MCF 10A (cell line): Measurements from ENCODE around the gene ABI1. TPM values are rescaled to one million over a fixed set of nuclear protein-coding genes. Genes with fewer than 3 reads are reported as not detected.

Experiments
- BruUV-seq: library from RNA; stranded (reverse); fragments of 400-500 nt; replicated peaks from 2 replicates; lab custom pipeline; 2021; lab: Mats Ljungman, UMichigan
- CTCF ChIA-PET: fragments of 300-600 bp; sonication (Branson Sonifier 250); formaldehyde crosslinking; extraction: SDS; loops from one replicate; lab custom pipeline; 2021; ENCODE audit warnings: antibody characterized with exemption, inconsistent platforms; lab: Yijun Ruan, JAX
- POLR2A ChIA-PET: fragments of 300-600, 350-650 bp; sonication (Branson Sonifier 250); formaldehyde crosslinking; extraction: SDS; loops from one replicate; lab custom pipeline; 2020; ENCODE audit warnings: antibody characterized with exemption, inconsistent platforms; lab: Yijun Ruan, JAX
- DNase-seq: peaks from one replicate; pipeline ENCODE4 v3.0.0-alpha.2; 2018; ENCODE audit not compliant: unreplicated experiment
- H3K27ac Mint-ChIP-seq: one replicate; pipeline ENCODE4 v1.8.0; 2022; ENCODE audit warnings: mild to moderate bottlenecking, low read depth, mixed read lengths; ENCODE audit not compliant: unreplicated experiment
- H3K27me3 Mint-ChIP-seq: one replicate; pipeline ENCODE4 v1.8.0; 2022; ENCODE audit warnings: mixed read lengths; ENCODE audit not compliant: insufficient read depth, unreplicated experiment
- H3K36me3 Mint-ChIP-seq: one replicate; pipeline ENCODE4 v1.8.0; 2022; ENCODE audit warnings: mild to moderate bottlenecking, moderate library complexity, mixed read lengths; ENCODE audit not compliant: insufficient read depth, unreplicated experiment
- H3K4me1 Mint-ChIP-seq: one replicate; pipeline ENCODE4 v1.8.0; 2022; ENCODE audit warnings: mixed read lengths; ENCODE audit not compliant: insufficient read depth, unreplicated experiment
- H3K4me3 Mint-ChIP-seq: one replicate; pipeline ENCODE4 v1.8.0; 2022; ENCODE audit warnings: mild to moderate bottlenecking, moderate library complexity, mixed read lengths; ENCODE audit not compliant: unreplicated experiment
- H3K9me3 Mint-ChIP-seq: one replicate; pipeline ENCODE4 v1.8.0; 2022; ENCODE audit warnings: mixed read lengths; ENCODE audit not compliant: unreplicated experiment
- CTCF ChIP-seq: fragments of 200-600 bp; IDR thresholded peaks from one replicate; pipeline ENCODE4 v1.8.0; 2022; ENCODE audit warnings: antibody characterized with exemption, mild to moderate bottlenecking; ENCODE audit not compliant: unreplicated experiment
- intact Hi-C: fragments of 100-400 bp; cut with micrococcal nuclease; formaldehyde crosslinking; loops from 2 replicates; pipeline ENCODE4 v1.14.1; 2022
- total RNA-seq: library from RNA; stranded (reverse); gene quantifications from 2 replicates; pipeline ENCODE4 v1.2.3, GENCODE V29; 2022

The ABI1 gene
- total RNA-seq, 1 experiment from 2014 or later: 53.0 TPM

DNA sequence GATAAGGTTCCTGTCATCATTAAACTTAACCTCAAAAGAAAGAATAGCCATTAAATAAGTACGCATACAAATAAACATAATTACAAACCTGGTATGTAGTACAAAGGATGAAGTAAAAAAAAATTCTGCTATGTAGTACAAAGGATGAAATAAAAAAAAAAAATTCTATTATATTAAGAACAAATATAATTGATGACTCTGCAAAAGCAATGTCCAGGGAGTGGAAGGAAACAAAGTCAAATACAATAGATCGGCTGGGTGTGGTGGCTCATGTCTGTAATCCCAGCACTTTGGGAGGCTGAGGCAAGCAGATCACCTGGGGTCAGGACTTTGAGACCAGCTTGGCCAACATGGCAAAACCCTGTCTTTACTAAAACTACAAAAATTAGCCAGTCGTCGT is 56.9 kb downstream of the ABI1 start:
- no peak for TF ChIP-seq CTCF
- intact Hi-C loops: no loop called here
- Mint-ChIP-seq H3K27ac (no peak overlapping the region), H3K4me3 (no peak overlapping the region), H3K9me3 (no peaks in the 10 kb centered on the region), H3K27me3 (no peaks in the 10 kb centered on the region), H3K36me3 (no peaks in the 10 kb centered on the region), H3K4me1 (peaks cover 29% of the 10 kb centered on the region)
- POLR2A ChIA-PET: interaction anchor here (2.7 kb wide), 1 partner anchor 23 kb away, joined by 8 read pairs; no protein-coding TSS in a partner anchor
- DNase-seq: no peak
- no TSS peak for BruUV-seq
- CTCF ChIA-PET: interaction anchor here (0.6 kb wide), 1 partner anchor 52 kb away, joined by 3 read pairs; no protein-coding TSS in a partner anchor

- H3K27me3 Mint-ChIP-seq: no peaks in the 10 kb centered on the region
- CTCF ChIA-PET: no interaction called here
Observed at GRCh38 chr10:26802527-26802926, 58.2 kb downstream of the ABI1 start.

GRCh38 chr10:26801831-26802230 is 58.9 kb downstream of the ABI1 start:
- H3K27ac Mint-ChIP-seq: no peak overlapping the region
- POLR2A ChIA-PET: no interaction called here
- CTCF ChIA-PET: no interaction called here

More at GRCh38 chr10:26802527-26802926, 58.2 kb downstream of the ABI1 start:
- Mint-ChIP-seq H3K36me3 (no peaks in the 10 kb centered on the region), H3K4me1 (peaks cover 29% of the 10 kb centered on the region), H3K4me3 (no peak overlapping the region), H3K9me3 (no peaks in the 10 kb centered on the region), H3K27ac (no peak overlapping the region)
- intact Hi-C loops: no loop called here
- TF ChIP-seq CTCF: no peak
- BruUV-seq: no TSS peak
- DNase-seq: no peak
- POLR2A ChIA-PET: no interaction called here

DNA sequence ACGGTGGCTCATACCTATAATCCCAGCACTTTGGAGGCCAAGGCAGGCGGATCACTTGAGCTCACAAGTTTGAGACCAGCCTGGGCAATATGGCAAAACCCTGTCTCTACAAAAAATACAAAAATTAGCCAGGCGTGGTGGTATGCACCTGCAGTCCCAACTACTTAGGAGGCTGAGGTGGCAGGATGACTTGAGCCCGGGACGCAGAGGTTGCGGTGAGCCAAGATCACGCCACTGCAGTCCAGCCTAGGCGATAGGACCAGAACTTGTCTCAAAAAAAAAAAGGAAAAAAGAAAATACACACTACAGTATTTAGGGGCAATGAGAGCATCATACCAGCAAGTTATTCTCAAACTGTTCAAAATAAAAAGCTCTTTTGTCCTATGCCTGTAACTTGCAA is 59.5 kb downstream of the ABI1 start:
- Mint-ChIP-seq H3K4me1 (peaks cover 29% of the 10 kb centered on the region), H3K27me3 (no peaks in the 10 kb centered on the region), H3K4me3 (no peak overlapping the region), H3K36me3 (no peaks in the 10 kb centered on the region), H3K9me3 (no peaks in the 10 kb centered on the region), H3K27ac (no peak overlapping the region)
- no TSS peak for BruUV-seq
- CTCF ChIA-PET: no interaction called here
- no peak for TF ChIP-seq CTCF
- intact Hi-C loops: no loop called here
- POLR2A ChIA-PET: no interaction called here
- no peak for DNase-seq

More at GRCh38 chr10:26801831-26802230, 58.9 kb downstream of the ABI1 start:
- H3K4me3 Mint-ChIP-seq: no peak overlapping the region
- no peaks in the 10 kb centered on the region for H3K27me3 Mint-ChIP-seq
- H3K4me1 Mint-ChIP-seq: peaks cover 29% of the 10 kb centered on the region
- intact Hi-C loops: no loop called here
- BruUV-seq: no TSS peak
- no peaks in the 10 kb centered on the region for H3K9me3 Mint-ChIP-seq
- TF ChIP-seq CTCF: no peak
- no peak for DNase-seq
- H3K36me3 Mint-ChIP-seq: no peaks in the 10 kb centered on the region
